H9 (cell line): Measurements from ENCODE around the gene DMAC2L. TPM values are rescaled to one million over a fixed set of nuclear protein-coding genes. Genes with fewer than 3 reads are reported as not detected.

Experiments used
- DNase-seq: peaks from one replicate; pipeline ENCODE4 v3.0.0-alpha.2; 2017
- H2AFZ ChIP-seq: one replicate; pipeline ENCODE4 v1.6.1; 2013; ENCODE audit warnings: mild to moderate bottlenecking, low read length, control low read depth, moderate library complexity
- H2AK5ac ChIP-seq: 2 replicates; pipeline ENCODE4 v1.6.1; 2013; ENCODE audit warnings: low read length, control low read depth, mixed read lengths; ENCODE audit not compliant: insufficient read length
- H2BK120ac ChIP-seq: one replicate; pipeline ENCODE4 v1.6.1; 2013; ENCODE audit warnings: low read depth, mild to moderate bottlenecking, low read length, control low read depth, inconsistent platforms; ENCODE audit not compliant: poor library complexity, severe bottlenecking
- H2BK12ac ChIP-seq: 2 replicates; pipeline ENCODE4 v1.6.1; 2013; ENCODE audit warnings: low read length, control low read depth, mixed read lengths, low read depth; ENCODE audit not compliant: insufficient read length
- H2BK15ac ChIP-seq: 2 replicates; pipeline ENCODE4 v1.6.1; 2013; ENCODE audit warnings: low read depth, low read length, control low read depth
- H2BK20ac ChIP-seq: one replicate; pipeline ENCODE4 v1.6.1; 2013; ENCODE audit warnings: low read depth, mild to moderate bottlenecking, low read length, control low read depth, inconsistent platforms; ENCODE audit not compliant: poor library complexity, severe bottlenecking
- H2BK5ac ChIP-seq: 2 replicates; pipeline ENCODE4 v1.6.1; 2013; ENCODE audit warnings: low read length, control low read depth, mixed read lengths; ENCODE audit not compliant: insufficient read length
- H3K14ac ChIP-seq: 2 replicates; pipeline ENCODE4 v1.6.1; 2013; ENCODE audit warnings: low read length, control low read depth; ENCODE audit not compliant: insufficient read depth
- H3K18ac ChIP-seq: 2 replicates; pipeline ENCODE4 v1.6.1; 2013; ENCODE audit warnings: low read depth, mild to moderate bottlenecking, mixed read lengths, low read length, control low read depth; ENCODE audit not compliant: insufficient read length
- H3K23ac ChIP-seq: 2 replicates; pipeline ENCODE4 v1.6.1; 2013; ENCODE audit warnings: low read length, control low read depth, mixed read lengths, low read depth; ENCODE audit not compliant: insufficient read length
- H3K23me2 ChIP-seq: 2 replicates; pipeline ENCODE4 v1.6.1; 2013; ENCODE audit warnings: low read depth, mild to moderate bottlenecking, mixed read lengths, low read length, control low read depth; ENCODE audit not compliant: insufficient read length, poor library complexity, severe bottlenecking
- H3K27ac ChIP-seq: 2 replicates; pipeline ENCODE4 v1.5.1; 2013; ENCODE audit warnings: low read length, control low read depth, mixed read lengths, low read depth; ENCODE audit not compliant: insufficient read length
- H3K27me3 ChIP-seq: 2 replicates; pipeline ENCODE4 v1.6.1; 2013; ENCODE audit warnings: low read length, control low read depth, inconsistent platforms; ENCODE audit not compliant: insufficient read depth
- H3K4ac ChIP-seq: 2 replicates; pipeline ENCODE4 v1.6.1; 2013; ENCODE audit warnings: low read depth, mild to moderate bottlenecking, control low read depth, inconsistent platforms, low read length, moderate library complexity
- H3K4me1 ChIP-seq: 2 replicates; pipeline ENCODE4 v1.6.1; 2013; ENCODE audit warnings: low read length, control low read depth, inconsistent platforms; ENCODE audit not compliant: insufficient read depth
- H3K4me2 ChIP-seq: 2 replicates; pipeline ENCODE4 v1.6.1; 2013; ENCODE audit warnings: low read length, control low read depth, mixed read lengths; ENCODE audit not compliant: insufficient read length, insufficient read depth
- H3K56ac ChIP-seq: 2 replicates; pipeline ENCODE4 v1.6.1; 2013; ENCODE audit warnings: low read depth, mild to moderate bottlenecking, mixed read lengths, low read length, control low read depth; ENCODE audit not compliant: insufficient read length
- H3K79me1 ChIP-seq: 2 replicates; pipeline ENCODE4 v1.6.1; 2013; ENCODE audit warnings: low read depth, mild to moderate bottlenecking, moderate library complexity, low read length, control low read depth, inconsistent platforms; ENCODE audit not compliant: insufficient read depth, poor library complexity, severe bottlenecking
- H3K79me2 ChIP-seq: 2 replicates; pipeline ENCODE4 v1.6.1; 2013; ENCODE audit warnings: low read length, control low read depth, inconsistent platforms; ENCODE audit not compliant: insufficient read depth
- H3K9ac ChIP-seq: 2 replicates; pipeline ENCODE4 v1.6.1; 2013; ENCODE audit warnings: low read length, control low read depth, mixed read lengths; ENCODE audit not compliant: insufficient read length; ENCODE audit errors: extremely low read depth
- H3K9me3 ChIP-seq: one replicate; pipeline ENCODE4 v1.6.1; 2013; ENCODE audit warnings: low read depth, low read length, inconsistent platforms; ENCODE audit not compliant: control insufficient read depth
- H3T11ph ChIP-seq: one replicate; pipeline ENCODE4 v1.6.1; 2013; ENCODE audit warnings: mild to moderate bottlenecking, low read length, control low read depth, inconsistent platforms
- H4K20me1 ChIP-seq: one replicate; pipeline ENCODE4 v1.6.1; 2013; ENCODE audit not compliant: control insufficient read depth, insufficient read length, insufficient read depth
- H4K5ac ChIP-seq: 2 replicates; pipeline ENCODE4 v1.6.1; 2013; ENCODE audit warnings: low read depth, mild to moderate bottlenecking, mixed read lengths, low read length, control low read depth; ENCODE audit not compliant: insufficient read length
- H4K8ac ChIP-seq: replicated peaks from 2 replicates; pipeline ENCODE4 v1.6.1; 2013; ENCODE audit warnings: low read length, control low read depth, mixed read lengths, low read depth; ENCODE audit not compliant: insufficient read length
- H4K91ac ChIP-seq: 2 replicates; pipeline ENCODE4 v1.6.1; 2013; ENCODE audit warnings: low read depth, mild to moderate bottlenecking, moderate library complexity, mixed read lengths, low read length, control low read depth; ENCODE audit not compliant: insufficient read length
- H3K27ac Mint-ChIP-seq, 3 experiments: 2 replicates in 2 of 3; 3 replicates in 1 of 3; pipeline ENCODE4 v1.8.0; 2020 to 2021; ENCODE audit warnings: mixed read lengths in 3 of 3, mild to moderate bottlenecking in 1 of 3, moderate library complexity in 1 of 3
- H3K27me3 Mint-ChIP-seq: 2 replicates; pipeline ENCODE4 v1.8.0; 2021; ENCODE audit warnings: low read depth, mild to moderate bottlenecking, moderate library complexity, mixed read lengths
- H3K36me3 Mint-ChIP-seq, 3 experiments: 2 replicates in 2 of 3; 3 replicates in 1 of 3; pipeline ENCODE4 v1.8.0; 2020 to 2021; ENCODE audit warnings: low read depth in 3 of 3, mixed read lengths in 3 of 3; ENCODE audit not compliant: insufficient read depth in 1 of 3
- H3K4me1 Mint-ChIP-seq, 2 experiments: 2 replicates each; pipeline ENCODE4 v1.8.0; 2020; ENCODE audit warnings: mixed read lengths in 2 of 2
- H3K4me3 Mint-ChIP-seq, 2 experiments: 2 replicates in 1 of 2; 3 replicates in 1 of 2; pipeline ENCODE4 v1.8.0; 2020 to 2021; ENCODE audit warnings: mild to moderate bottlenecking in 2 of 2, mixed read lengths in 2 of 2, moderate library complexity in 1 of 2
- H3K9me3 Mint-ChIP-seq, 2 experiments: 2 replicates in 1 of 2; 3 replicates in 1 of 2; pipeline ENCODE4 v1.8.0; 2020; ENCODE audit warnings: mild to moderate bottlenecking in 2 of 2, mixed read lengths in 2 of 2, moderate library complexity in 1 of 2
- CTCF ChIP-seq: fragments of 200-600 bp; sonication (generic); conservative IDR thresholded peaks from 3 replicates; pipeline ENCODE4 v1.8.0; 2021; ENCODE audit warnings: antibody characterized with exemption, mild to moderate bottlenecking
- WGBS: extraction: QIAGEN DNeasy Blood & Tissue Kit; methylation state at CpG from one replicate; pipeline ENCODE4 v1.1.7; 2013; ENCODE audit warnings: missing lambda C conversion rate, low lambda C conversion rate, mixed read lengths; ENCODE audit not compliant: insufficient read length; ENCODE audit errors: extremely low coverage; 5-methylcytosine and 5-hydroxymethylcytosine counted together
- total RNA-seq: library from RNA; stranded (reverse); gene quantifications from 2 replicates; pipeline ENCODE4 v1.2.1, GENCODE V29; 2021

DMAC2L gene
- total RNA-seq, 1 experiment from 2014 or later, result 22.4 TPM

DNA sequence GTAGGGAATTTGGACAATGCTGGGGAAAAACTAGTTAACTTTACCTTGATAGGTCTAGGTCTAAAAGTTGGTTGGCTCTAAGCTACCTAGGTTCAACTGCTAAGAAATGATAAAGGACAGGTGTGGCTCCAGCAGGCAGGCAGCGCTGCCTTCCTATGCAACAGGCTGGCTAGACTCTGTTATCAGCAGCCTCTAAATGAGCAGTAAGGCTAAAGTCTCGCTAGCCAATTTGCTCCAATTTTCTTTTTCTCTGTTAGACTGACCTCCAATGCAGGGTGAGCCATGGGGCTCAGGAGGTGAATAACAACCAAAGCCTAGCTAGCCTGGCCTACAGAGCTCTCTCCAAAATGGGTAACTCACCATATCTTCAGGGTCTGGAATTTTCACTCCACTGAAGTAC lies 26.5 kb downstream of the DMAC2L start:
- H2BK5ac ChIP-seq, result no peak overlapping the region
- H2BK120ac ChIP-seq, result no peak overlapping the region
- H3T11ph ChIP-seq, result no peak overlapping the region
- no peak overlapping the region for H4K8ac ChIP-seq
- H2BK20ac ChIP-seq, result no peak overlapping the region
- H3K79me2 ChIP-seq, result no peaks in the 10 kb centered on the region
- no peak overlapping the region for H3K9ac ChIP-seq
- H4K5ac ChIP-seq, result no peak overlapping the region
- WGBS, result no CpG with 5 or more reads among the region's 2 CpGs
- H3K27ac Mint-ChIP-seq, result no peak overlapping the region
- H3K27ac ChIP-seq, result no peak overlapping the region
- H3K23me2 ChIP-seq, result no peaks in the 10 kb centered on the region
- no peak overlapping the region for H4K91ac ChIP-seq
- no peak overlapping the region for H3K23ac ChIP-seq
- no peak overlapping the region for H3K4me3 Mint-ChIP-seq
- no peaks in the 10 kb centered on the region for H3K27me3 Mint-ChIP-seq
- DNase-seq, result no peak
- peaks cover 8% of the 10 kb centered on the region; the same call in 1 of the 2 replicates for H3K4me1 ChIP-seq
- no peak overlapping the region for H2AK5ac ChIP-seq
- no peak overlapping the region for H3K18ac ChIP-seq
- H2AFZ ChIP-seq, result no peak overlapping the region
- TF ChIP-seq CTCF, result no peak
- no peak overlapping the region for H3K56ac ChIP-seq
- peaks cover 25 to 40% of the 10 kb centered on the region in 2 experiments for H3K4me1 Mint-ChIP-seq
- no peak overlapping the region for H3K4me2 ChIP-seq
- H3K79me1 ChIP-seq, result no peaks in the 10 kb centered on the region
- H3K9me3 Mint-ChIP-seq, result no peaks in the 10 kb centered on the region
- H3K27me3 ChIP-seq, result no peaks in the 10 kb centered on the region
- H3K14ac ChIP-seq, result no peak overlapping the region
- H3K4ac ChIP-seq, result no peak overlapping the region
- H2BK15ac ChIP-seq, result no peak overlapping the region
- no peaks in the 10 kb centered on the region for H3K9me3 ChIP-seq
- H2BK12ac ChIP-seq, result no peak overlapping the region
- H3K36me3 Mint-ChIP-seq, result no peaks in the 10 kb centered on the region
- H4K20me1 ChIP-seq, result no peaks in the 10 kb centered on the region
